ENCODE measurements around the gene CDKN2B.

CDKN2B gene

DNA sequence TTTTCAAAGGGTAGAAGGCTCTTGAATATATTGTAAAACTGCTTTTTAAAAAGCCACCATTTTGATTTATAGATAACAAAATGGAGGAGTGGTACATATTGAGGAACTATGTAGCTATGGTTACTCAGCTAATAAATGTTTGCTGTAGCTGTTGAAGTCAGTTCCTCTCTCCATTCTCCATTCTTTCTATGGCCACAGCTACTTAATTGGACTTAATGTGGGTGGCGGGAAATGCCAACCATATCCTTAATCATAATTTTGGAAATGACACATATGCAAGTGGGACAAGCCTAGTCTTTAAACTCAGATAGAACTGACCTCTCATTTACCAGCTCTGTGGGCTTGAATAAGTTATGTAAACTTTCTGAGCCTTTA lies 25.6 kb downstream of the CDKN2B start:
- no peak for TF ChIP-seq CTCF (conservative IDR thresholded peaks at IDR 0.05; ENCODE audit: control insufficient read depth, insufficient read depth, low read depth, low read length)
- no peak overlapping the region for H3K4me3 ChIP-seq (ENCODE audit: control insufficient read depth, low read depth, low read length)
- DNase-seq (ENCODE audit: low read depth) = no peak

DNA sequence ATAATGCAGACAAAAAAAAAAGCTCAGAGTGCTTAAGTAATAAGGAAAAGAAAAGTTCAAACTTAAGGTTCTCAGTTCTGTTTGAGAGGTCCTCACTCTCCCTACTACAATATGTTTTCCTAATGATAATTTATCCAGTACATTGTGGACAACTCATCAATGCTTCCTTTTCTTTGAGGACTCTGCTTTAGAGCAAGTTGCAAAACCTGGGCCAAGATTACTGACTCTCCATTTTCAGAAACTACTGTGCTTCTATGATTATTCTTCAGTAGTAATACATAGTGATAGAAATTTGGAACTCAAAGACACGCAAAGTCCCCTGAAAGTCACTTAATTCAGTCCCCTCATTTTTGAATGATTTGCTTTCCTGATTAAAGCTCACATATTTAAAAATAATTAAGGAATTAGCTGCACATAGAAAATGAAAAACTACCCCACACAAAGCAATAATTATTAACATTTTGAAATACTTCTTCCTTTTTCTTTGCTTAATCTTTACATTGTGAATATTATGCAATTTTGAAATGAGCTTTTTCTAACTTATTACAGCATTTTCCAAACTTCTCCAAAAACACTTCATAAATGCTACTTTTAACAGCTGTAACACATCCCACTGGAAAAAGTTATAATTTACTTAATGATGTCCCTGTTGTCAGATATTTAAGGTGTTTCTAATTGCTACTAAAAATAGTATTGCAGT lies 26.1 kb downstream of the CDKN2B start:
- H3K4me3 ChIP-seq (ENCODE audit: control insufficient read depth, low read depth, low read length) = no peak overlapping the region
- DNase-seq (ENCODE audit: low read depth) = no peak
- no peak for TF ChIP-seq CTCF (conservative IDR thresholded peaks at IDR 0.05; ENCODE audit: control insufficient read depth, insufficient read depth, low read depth, low read length)

DNA sequence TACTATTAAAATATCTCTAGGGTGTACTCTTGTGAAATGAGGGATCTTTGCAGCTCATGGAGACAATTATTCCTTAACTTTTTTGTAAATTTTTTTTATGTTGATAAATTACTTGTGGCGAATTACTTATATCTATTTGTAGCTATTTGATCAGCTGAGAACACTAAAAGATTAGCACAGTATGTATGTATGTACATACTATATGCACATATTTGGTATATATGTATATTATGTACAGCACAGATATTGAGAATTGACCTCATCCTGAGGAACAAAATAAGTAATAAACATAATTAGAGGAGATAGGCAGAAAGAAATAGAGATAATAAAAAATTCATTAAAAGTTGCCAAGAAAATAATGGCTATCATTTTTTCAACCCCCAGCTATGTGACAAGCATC lies 26.7 kb downstream of the CDKN2B start:
- TF ChIP-seq CTCF (conservative IDR thresholded peaks at IDR 0.05; ENCODE audit: control insufficient read depth, insufficient read depth, low read depth, low read length) = no peak
- no peak for DNase-seq (ENCODE audit: low read depth)
- no peak overlapping the region for H3K4me3 ChIP-seq (ENCODE audit: control insufficient read depth, low read depth, low read length)

DNA sequence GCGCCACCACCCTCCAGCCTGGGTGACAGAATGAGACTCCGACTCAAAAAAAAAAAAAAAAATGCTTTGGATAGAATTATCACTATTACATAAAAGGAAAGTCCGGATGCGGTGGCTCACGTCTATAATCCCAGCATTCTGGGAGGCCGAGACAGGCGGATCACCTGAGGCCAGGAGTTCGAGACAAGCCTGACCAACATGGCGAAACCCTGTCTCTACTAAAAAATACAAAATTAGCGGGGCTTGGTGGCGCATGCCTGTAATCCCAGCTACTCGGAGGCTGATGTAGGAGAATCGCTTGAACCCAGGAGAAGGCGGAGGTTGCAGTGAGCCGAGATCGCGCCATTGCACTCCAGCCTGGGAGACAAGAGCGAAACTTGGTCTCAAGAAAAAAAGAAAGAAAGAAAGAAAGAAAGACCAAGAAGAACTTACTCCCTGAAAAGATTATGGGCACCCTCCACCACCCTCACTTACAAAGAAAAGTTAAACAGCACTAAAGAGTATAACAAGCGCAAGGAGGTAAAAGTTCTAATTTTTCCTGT lies 32.7 kb downstream of the CDKN2B start:
- H3K4me3 ChIP-seq (ENCODE audit: control insufficient read depth, low read depth, low read length) = no peak overlapping the region
- no peak for TF ChIP-seq CTCF (conservative IDR thresholded peaks at IDR 0.05; ENCODE audit: control insufficient read depth, insufficient read depth, low read depth, low read length)
- DNase-seq (ENCODE audit: low read depth) = no peak

DNA sequence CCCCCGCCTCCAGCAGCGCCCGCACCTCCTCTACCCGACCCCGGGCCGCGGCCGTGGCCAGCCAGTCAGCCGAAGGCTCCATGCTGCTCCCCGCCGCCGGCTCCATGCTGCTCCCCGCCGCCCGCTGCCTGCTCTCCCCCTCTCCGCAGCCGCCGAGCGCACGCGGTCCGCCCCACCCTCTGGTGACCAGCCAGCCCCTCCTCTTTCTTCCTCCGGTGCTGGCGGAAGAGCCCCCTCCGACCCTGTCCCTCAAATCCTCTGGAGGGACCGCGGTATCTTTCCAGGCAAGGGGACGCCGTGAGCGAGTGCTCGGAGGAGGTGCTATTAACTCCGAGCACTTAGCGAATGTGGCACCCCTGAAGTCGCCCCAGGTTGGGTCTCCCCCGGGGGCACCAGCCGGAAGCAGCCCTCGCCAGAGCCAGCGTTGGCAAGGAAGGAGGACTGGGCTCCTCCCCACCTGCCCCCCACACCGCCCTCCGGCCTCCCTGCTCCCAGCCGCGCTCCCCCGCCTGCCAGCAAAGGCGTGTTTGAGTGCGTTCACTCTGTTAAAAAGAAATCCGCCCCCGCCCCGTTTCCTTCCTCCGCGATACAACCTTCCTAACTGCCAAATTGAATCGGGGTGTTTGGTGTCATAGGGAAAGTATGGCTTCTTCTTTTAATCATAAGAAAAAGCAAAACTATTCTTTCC lies 34.2 kb downstream of the CDKN2B start:
- peak overlapping the region; percentile 60 for H3K4me3 ChIP-seq (ENCODE audit: control insufficient read depth, low read depth, low read length)
- peak; percentile 49 for DNase-seq (ENCODE audit: low read depth)
- TF ChIP-seq CTCF (conservative IDR thresholded peaks at IDR 0.05; ENCODE audit: control insufficient read depth, insufficient read depth, low read depth, low read length) = no peak

GRCh38 chr9:21974343-21974721 lies 34.8 kb downstream of the CDKN2B start:
- no peak for DNase-seq (ENCODE audit: low read depth)
- TF ChIP-seq CTCF (conservative IDR thresholded peaks at IDR 0.05; ENCODE audit: control insufficient read depth, insufficient read depth, low read depth, low read length) = no peak
- H3K4me3 ChIP-seq (ENCODE audit: control insufficient read depth, low read depth, low read length) = peak overlapping the region; percentile 60
